Measurements from ENCODE around the gene NEURL1B.

GRCh38 chr5:172660974-172661373, 19.9 kb downstream of the NEURL1B start:
- TF ChIP-seq MAX (IDR thresholded peaks at IDR 0.05) (no peak), RXRA (IDR thresholded peaks at IDR 0.05) (peak; percentile 8 to 30), CTCF (IDR thresholded peaks at IDR 0.05; ENCODE audit: low read depth, low read length, missing input control) (no peak), YY1 (IDR thresholded peaks at IDR 0.05) (no peak), REST (IDR thresholded peaks at IDR 0.05) (no peak), TAF1 (conservative IDR thresholded peaks at IDR 0.05) (no peak), JUND (IDR thresholded peaks at IDR 0.05) (no peak), FOXA1 (IDR thresholded peaks at IDR 0.05) (no peak)
